ENCODE results near the gene ZBTB32.

The ZBTB32 gene

GRCh38 chr19:35753634-35754369 is 49.4 kb downstream of the ZBTB32 start:
- DNase-seq (ENCODE audit: low spot score), result no peak

- no peak for DNase-seq (ENCODE audit: low spot score)
Observed at GRCh38 chr19:35754370-35755130, 50.2 kb downstream of the ZBTB32 start.

- no peak for DNase-seq (ENCODE audit: low spot score)
Observed at GRCh38 chr19:35755131-35755549, 50.8 kb downstream of the ZBTB32 start.

GRCh38 chr19:35755550-35756376 is 51.4 kb downstream of the ZBTB32 start:
- DNase-seq (ENCODE audit: low spot score), result peak; percentile 37

- DNase-seq (ENCODE audit: low spot score), result no peak
Observed at GRCh38 chr19:35756377-35757230, 52.2 kb downstream of the ZBTB32 start, which contains the start of gene HSPB6. Gene HSPB6, minus strand, starts transcription at chr19:35757029. Its CDS starts 21 bp downstream, at chr19:35757008.

- DNase-seq (ENCODE audit: low spot score), result peak; percentile 31
Observed at GRCh38 chr19:35757231-35757748, 52.9 kb downstream of the ZBTB32 start.

GRCh38 chr19:35757749-35758608 is 53.6 kb downstream of the ZBTB32 start, which contains the start of gene PROSER3:
Gene PROSER3, plus strand, starts transcription at chr19:35758176. Its CDS starts 40 bp downstream, at chr19:35758216.
- DNase-seq (ENCODE audit: low spot score), result peak; percentile 94

- no peak for DNase-seq (ENCODE audit: low spot score)
Observed at GRCh38 chr19:35759697-35760096, 55.3 kb downstream of the ZBTB32 start.

GRCh38 chr19:35760711-35761349 is 56.5 kb downstream of the ZBTB32 start:
- DNase-seq (ENCODE audit: low spot score), result no peak

- no peak for DNase-seq (ENCODE audit: low spot score)
Observed at GRCh38 chr19:35764432-35765315, 60.3 kb downstream of the ZBTB32 start.
